Muscle layer of duodenum (tissue), 2 donors: ENCODE measurements around the gene PLEKHB1.
"Not testable (repeated sequence)": the region's sequence is repeated elsewhere in the genome, so short reads cannot be mapped to it uniquely, and the experiment has no call there.

Source experiments
- H3K27ac ChIP-seq: one replicate; pipeline ENCODE4 v1.7.0; 2013; ENCODE audit warnings: mild to moderate bottlenecking, low read length
- H3K27me3 ChIP-seq: one replicate; pipeline ENCODE4 v1.7.0; 2013; ENCODE audit warnings: low read depth, mild to moderate bottlenecking, control low read depth, low read length
- H3K36me3 ChIP-seq, 2 donors: one replicate each; pipeline ENCODE4 v1.7.0; 2013; ENCODE audit warnings: low read length in 2 of 2, control low read depth in 1 of 2, mild to moderate bottlenecking in 1 of 2; ENCODE audit not compliant: insufficient read depth in 2 of 2, control insufficient read depth in 1 of 2
- H3K4me1 ChIP-seq, 2 donors: one replicate each; pipeline ENCODE4 v1.7.0; 2013; ENCODE audit warnings: low read length in 2 of 2, mild to moderate bottlenecking in 2 of 2, control low read depth in 1 of 2, moderate library complexity in 1 of 2; ENCODE audit not compliant: insufficient read depth in 2 of 2, control insufficient read depth in 1 of 2
- H3K4me3 ChIP-seq, 2 donors: one replicate each; pipeline ENCODE4 v1.7.0; 2013; ENCODE audit warnings: low read length in 2 of 2, low read depth in 1 of 2, mild to moderate bottlenecking in 1 of 2
- H3K9me3 ChIP-seq, 2 donors: one replicate each; pipeline ENCODE4 v1.7.0; 2013; ENCODE audit warnings: low read length in 2 of 2, control low read depth in 1 of 2, mild to moderate bottlenecking in 1 of 2; ENCODE audit not compliant: control insufficient read depth in 1 of 2
- donor health status: healthy.

PLEKHB1 gene

DNA sequence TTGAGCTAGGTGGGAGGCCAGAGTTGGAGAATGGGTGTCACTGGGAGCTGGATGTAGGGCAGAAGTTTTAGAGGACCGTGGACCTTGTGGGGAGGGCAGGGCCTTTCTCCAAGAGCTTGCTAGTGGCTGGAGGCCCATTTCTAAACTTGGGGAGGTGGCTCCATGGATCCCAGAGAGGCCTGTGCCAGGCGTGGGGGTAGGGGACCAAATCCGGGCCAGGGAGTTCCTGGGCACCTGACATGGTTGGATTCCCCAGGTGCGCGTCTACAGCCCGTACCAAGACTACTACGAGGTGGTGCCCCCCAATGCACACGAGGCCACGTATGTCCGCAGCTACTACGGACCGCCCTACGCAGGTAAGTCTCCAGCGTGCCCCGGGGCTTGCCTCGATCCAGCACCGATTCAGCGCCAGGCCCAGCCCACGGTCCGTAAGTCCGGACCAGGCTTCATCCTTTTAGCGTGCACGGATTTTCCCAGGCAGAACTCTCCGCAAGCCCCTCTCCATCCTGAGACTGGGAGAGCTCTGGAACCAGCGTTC lies 14.2 kb downstream of the PLEKHB1 start:
- no peak overlapping the region for H3K27ac ChIP-seq
- H3K36me3 ChIP-seq, result no peaks in the 10 kb centered on the region
- H3K9me3 ChIP-seq, result no peaks in the 10 kb centered on the region
- peak overlapping the region; percentile 42 to 55 for H3K4me3 ChIP-seq
- H3K27me3 ChIP-seq, result no peaks in the 10 kb centered on the region
- H3K4me1 ChIP-seq, result peaks cover 0 to 18% of the 10 kb centered on the region in 2 donors

DNA sequence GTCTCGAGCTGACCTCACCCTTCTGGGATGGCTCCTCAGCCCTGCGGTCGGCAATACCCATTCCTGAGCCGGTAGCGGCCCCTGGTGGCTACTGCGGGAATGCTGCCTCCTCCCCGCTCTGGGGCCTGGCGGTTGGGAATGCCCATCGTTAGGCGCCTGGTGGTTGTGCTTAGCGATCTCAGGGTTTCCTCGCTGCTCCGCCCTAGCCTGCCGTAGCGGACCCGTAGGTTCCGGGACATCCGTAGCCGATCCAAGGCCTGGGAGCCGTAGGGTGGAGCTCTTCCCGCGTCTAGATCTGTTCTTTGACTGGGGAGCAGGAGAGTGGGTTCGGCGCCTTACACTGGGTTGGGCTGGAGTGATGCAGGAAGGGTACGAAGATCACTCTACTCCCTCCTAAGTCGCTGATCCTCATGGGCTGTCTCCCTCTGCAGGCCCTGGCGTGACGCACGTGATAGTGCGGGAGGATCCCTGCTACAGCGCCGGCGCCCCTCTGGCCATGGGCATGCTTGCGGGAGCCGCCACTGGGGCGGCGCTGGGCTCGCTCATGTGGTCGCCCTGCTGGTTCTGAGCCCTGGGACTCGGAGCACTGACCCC lies 14.8 kb downstream of the PLEKHB1 start:
- peaks cover 0 to 18% of the 10 kb centered on the region in 2 donors for H3K4me1 ChIP-seq
- no peaks in the 10 kb centered on the region for H3K36me3 ChIP-seq
- no peak overlapping the region for H3K27ac ChIP-seq
- peak overlapping the region; percentile 42 to 55 for H3K4me3 ChIP-seq
- H3K27me3 ChIP-seq, result no peaks in the 10 kb centered on the region
- no peaks in the 10 kb centered on the region for H3K9me3 ChIP-seq

DNA sequence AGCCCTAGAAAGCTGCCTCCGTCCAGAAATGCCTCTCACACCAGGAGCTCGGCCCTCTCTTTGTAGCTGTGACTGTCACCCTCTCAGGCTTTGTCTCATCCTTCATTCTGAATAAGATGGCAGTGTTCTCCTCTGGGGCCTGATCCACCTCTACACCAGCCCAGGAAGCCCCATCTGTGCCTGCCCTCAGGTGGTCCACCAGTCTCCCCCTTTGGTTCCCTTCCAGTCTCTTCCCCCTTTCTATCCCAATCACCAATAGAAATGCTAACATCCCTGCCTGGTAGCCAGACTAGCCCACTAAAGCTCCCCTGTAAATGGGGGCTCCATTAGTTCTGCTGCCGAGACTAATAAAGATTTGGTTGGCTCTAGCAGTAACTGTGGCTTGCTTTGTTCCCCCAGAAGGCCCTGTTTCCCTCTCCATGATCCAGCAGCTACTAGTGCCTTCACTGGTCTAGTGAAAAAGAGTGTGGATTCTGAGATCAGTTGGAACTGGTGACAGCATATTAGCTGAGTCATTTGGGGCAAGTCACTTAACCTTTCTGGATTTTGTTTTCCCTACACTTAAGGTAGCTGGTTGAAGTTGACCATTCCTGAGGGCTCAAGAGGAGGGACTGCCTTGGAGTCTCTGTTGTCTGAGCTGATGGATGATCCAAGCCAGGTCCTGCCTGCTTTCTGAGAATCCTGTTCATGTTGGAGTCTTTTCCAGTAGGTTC lies 16.2 kb downstream of the PLEKHB1 start:
- no peak overlapping the region for H3K4me3 ChIP-seq
- H3K4me1 ChIP-seq, result peaks cover 0 to 18% of the 10 kb centered on the region in 2 donors
- H3K36me3 ChIP-seq, result no peaks in the 10 kb centered on the region
- no peaks in the 10 kb centered on the region for H3K27me3 ChIP-seq
- H3K9me3 ChIP-seq, result no peaks in the 10 kb centered on the region
- H3K27ac ChIP-seq, result no peak overlapping the region

DNA sequence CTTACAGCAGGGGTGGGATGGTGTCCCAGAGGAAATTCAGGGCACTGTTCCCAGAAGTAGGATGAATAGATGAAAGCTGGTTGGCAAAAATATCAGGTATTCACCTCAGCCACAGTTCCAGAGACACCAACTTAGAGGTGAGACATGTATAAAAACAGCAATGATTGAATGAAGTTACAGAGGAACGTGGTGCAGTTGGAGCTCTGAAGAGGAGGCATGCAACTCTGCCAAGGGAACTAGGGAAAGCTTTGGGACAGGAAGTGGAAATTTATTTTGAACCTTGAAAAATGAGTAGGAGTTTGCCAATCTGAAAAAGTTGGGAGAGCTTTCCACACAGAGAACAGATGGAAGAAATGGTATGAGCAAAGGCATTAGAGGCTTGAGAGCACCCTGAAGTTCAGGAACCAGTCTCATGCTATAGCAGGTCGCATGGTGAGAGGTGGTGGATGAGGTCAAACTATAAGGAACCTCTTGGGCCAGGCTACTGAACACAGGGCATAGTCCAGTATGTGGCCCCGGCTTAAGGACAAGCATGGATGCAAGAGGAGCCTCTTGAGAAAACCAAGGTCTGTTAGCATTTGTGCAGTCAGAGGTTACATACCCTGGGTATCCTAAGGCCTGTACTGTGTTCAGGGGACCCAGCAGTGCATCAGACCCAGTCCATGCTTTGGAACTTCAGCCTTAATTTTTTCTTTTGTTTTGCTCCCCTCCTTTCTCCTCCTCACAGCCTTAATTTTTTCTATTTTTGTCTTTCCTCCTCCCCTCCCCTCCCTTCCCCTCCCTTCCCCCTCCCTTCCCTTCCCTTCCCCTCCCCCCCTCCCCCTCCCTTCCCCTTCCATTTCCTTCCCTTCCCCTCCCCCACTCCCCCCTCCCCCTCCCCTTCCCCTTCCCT lies 17.5 kb downstream of the PLEKHB1 start:
- no peak overlapping the region for H3K27ac ChIP-seq
- H3K4me3 ChIP-seq, result no peak overlapping the region
- H3K4me1 ChIP-seq, result peaks cover 0 to 18% of the 10 kb centered on the region in 2 donors
- no peaks in the 10 kb centered on the region for H3K27me3 ChIP-seq
- no peaks in the 10 kb centered on the region for H3K36me3 ChIP-seq
- no peaks in the 10 kb centered on the region for H3K9me3 ChIP-seq

DNA sequence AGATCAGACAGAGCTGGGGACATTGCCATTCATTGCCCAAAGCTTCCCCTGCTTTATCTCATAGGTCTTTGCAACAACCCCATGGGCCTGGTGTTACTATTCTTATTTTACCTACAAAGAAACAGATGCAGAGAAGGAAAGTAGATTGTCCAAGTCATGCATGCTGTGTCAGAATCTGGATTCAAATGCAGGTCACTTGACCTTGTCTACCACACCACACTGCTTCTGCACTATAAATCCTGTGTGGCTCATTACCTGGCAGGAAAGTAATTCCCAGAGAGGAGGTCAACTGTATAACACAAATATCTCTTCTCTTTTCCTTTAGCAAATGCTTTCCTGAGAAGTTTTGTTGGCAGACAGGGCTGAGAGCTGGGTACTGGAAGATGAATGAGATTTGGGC lies 18.5 kb downstream of the PLEKHB1 start:
- Histone ChIP-seq H3K27me3 (no peaks in the 10 kb centered on the region), H3K4me1 (peaks cover 0 to 18% of the 10 kb centered on the region in 2 donors), H3K27ac (no peak overlapping the region), H3K9me3 (no peaks in the 10 kb centered on the region), H3K4me3 (no peak overlapping the region), H3K36me3 (no peaks in the 10 kb centered on the region)

DNA sequence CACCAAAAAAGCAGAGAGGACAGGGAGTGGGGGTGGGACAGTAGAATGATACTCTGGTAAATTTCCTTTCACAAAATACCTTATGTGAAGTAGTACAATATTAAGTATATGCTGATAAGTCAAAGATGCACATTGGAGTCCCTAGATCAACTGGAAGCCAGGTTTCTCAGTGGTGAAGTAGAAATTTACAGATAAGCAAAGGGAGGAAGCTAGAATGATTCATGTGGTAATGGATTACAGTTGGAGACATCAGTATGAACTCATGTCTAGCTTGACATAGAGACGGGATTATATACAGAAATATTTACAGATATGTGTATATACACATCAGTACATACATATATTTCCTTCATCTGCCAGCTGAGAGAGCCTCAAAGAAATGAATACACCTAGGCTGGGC lies 21.5 kb downstream of the PLEKHB1 start:
- peaks cover 0 to 5% of the 10 kb centered on the region in 2 donors for H3K4me1 ChIP-seq
- H3K4me3 ChIP-seq, result no peak overlapping the region
- H3K27me3 ChIP-seq, result no peaks in the 10 kb centered on the region
- no peaks in the 10 kb centered on the region for H3K36me3 ChIP-seq
- H3K27ac ChIP-seq, result no peak overlapping the region
- no peaks in the 10 kb centered on the region for H3K9me3 ChIP-seq

DNA sequence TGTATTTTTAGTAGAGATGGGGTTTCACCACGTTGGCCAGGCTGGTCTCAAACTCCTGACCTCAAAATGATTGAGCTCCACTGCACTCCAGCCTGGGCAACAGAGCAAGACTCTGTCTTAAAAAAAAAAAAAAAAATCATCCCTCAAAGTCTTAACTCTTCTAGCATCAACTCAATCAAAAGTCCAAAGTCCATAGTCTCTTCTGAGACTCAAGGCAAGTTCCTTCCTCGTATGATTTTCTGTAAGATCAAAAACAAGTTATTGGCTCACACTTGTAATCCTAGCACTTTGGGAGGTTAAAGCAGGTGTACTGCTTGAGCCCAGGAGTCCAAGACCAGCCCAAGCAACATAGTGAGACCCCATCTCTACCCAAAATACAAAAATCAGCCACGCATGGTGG lies 24.4 kb downstream of the PLEKHB1 start:
- H3K36me3 ChIP-seq, result peaks cover 0 to 6% of the 10 kb centered on the region in 2 donors
- no peaks in the 10 kb centered on the region for H3K4me1 ChIP-seq
- H3K27me3 ChIP-seq, result no peaks in the 10 kb centered on the region
- H3K27ac ChIP-seq, result no peak overlapping the region
- no peak overlapping the region for H3K4me3 ChIP-seq
- no peaks in the 10 kb centered on the region for H3K9me3 ChIP-seq

DNA sequence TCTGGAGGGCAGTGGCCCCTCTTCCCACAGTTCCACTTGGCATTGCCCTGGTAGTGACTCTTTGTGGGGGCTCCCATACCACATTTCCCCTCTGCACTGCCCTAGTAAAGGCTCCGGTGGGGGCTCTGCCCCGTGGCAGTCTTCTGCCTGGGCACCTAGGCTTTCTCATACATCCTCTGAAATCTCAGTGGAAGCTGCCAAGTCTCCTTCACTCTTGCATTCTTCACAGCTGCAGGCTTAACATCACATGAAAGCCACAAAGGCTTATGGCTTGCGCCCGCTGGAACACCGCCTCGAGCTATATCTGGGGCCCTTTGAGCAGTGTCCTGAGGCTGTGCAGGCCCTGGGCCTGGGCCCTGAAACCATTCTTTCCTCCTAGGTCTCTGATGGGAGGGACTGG lies 25.3 kb downstream of the PLEKHB1 start:
- no peak overlapping the region for H3K4me3 ChIP-seq
- H3K27me3 ChIP-seq, result no peaks in the 10 kb centered on the region
- peaks cover 0 to 6% of the 10 kb centered on the region in 2 donors for H3K36me3 ChIP-seq
- no peaks in the 10 kb centered on the region for H3K9me3 ChIP-seq
- H3K4me1 ChIP-seq, result no peaks in the 10 kb centered on the region
- H3K27ac ChIP-seq, result no peak overlapping the region

DNA sequence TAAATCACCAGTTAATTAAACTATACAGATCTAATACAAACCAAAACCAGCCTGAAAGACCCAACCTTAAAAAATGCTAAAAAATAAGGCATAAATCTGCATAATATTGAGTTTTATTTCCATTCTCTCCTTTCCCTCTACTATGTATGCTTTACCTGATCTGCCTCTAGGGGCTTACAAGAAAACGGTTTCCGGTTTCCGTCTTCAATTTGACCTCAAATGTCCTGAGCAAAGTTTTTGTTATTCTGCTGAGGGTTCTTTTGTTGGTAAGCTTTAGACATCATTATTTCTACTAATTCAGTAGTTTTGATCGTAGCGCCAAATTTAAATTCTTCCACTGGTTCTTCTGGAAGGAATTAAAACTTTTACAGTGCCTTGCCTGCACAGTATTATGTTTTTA lies 30.2 kb downstream of the PLEKHB1 start:
- H3K4me1 ChIP-seq, H3K27me3 ChIP-seq, H3K9me3 ChIP-seq, H3K27ac ChIP-seq, H3K4me3 ChIP-seq: not testable (repeated sequence)
- peaks cover 11 to 31% of the 10 kb centered on the region in 2 donors for H3K36me3 ChIP-seq

DNA sequence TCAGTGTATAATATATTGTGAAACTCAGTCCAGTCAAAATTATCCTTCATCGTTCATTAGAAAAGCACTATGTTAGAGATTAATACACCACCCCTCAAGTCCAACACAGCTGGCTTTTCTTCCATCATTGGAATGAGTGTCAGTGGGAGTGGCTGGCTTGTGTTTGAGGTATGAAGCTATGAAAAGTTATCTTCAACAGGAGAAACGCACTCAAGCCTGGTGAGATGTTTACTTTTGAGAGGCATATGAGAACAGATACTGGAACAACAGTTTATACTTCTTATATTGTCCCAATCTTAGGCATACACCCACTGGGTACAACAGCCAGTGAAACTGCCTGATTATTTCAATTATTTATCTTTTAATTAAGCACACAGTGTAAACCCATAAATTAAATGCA lies 34.3 kb downstream of the PLEKHB1 start:
- Histone ChIP-seq H3K27me3 (no peaks in the 10 kb centered on the region), H3K27ac (no peak overlapping the region), H3K9me3 (no peaks in the 10 kb centered on the region), H3K4me3 (no peak overlapping the region), H3K36me3 (peaks cover 20 to 39% of the 10 kb centered on the region in 2 donors), H3K4me1 (no peaks in the 10 kb centered on the region)

DNA sequence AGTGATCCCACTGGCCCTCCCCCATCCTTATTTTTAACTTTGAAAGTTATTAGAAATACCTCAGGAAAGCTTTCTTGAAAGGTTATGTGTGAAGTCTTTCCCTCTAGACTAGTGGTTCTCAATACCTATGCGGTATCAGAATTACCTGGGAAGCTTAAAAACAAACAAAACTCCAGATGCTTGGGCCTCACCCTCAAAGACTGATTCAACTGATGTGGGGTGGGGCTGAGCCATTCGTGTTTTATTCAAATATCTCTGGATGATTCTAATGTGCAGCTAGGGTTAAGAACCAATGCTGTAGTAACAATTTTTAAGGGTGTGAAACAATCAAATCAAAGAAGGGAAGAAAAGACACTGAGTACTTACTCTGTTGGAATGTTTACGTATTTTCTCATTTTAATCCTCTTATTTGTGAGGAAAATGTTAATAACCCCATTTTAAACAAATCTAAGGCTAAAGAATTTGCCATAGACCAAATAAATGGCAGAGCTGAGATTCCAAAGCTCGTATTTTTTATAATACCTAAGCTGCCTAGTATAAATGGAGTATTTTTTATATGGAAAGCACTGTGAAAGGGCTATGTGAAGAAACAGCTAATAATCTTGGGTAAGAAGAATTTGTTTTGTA lies 47.6 kb downstream of the PLEKHB1 start:
- no peaks in the 10 kb centered on the region for H3K27me3 ChIP-seq
- H3K27ac ChIP-seq, result no peak overlapping the region
- H3K4me3 ChIP-seq, result no peak overlapping the region
- no peaks in the 10 kb centered on the region for H3K9me3 ChIP-seq
- H3K4me1 ChIP-seq, result no peaks in the 10 kb centered on the region
- H3K36me3 ChIP-seq, result peaks cover 3 to 21% of the 10 kb centered on the region in 2 donors
